Omental fat pad (tissue), 4 donors: ENCODE data around the gene HOMER2. TPM values are rescaled to one million over a fixed set of nuclear protein-coding genes. Genes with fewer than 3 reads are reported as not detected.
"Not testable (repeated sequence)": the region's sequence is repeated elsewhere in the genome, so short reads cannot be mapped to it uniquely, and the experiment has no call there.

Experiments
- ATAC-seq: fragments of 150-250 bp; one replicate; pipeline ENCODE4 v1.9.1; 2016; ENCODE audit warnings: mild to moderate bottlenecking, moderate library complexity; ENCODE audit not compliant: low FRiP score
- DNase-seq: peaks from one replicate; pipeline ENCODE4 v3.0.0-alpha.2; 2019; ENCODE audit warnings: low spot score
- CTCF ChIP-seq, 3 donors: fragments of 450-650 bp; IDR thresholded peaks; one replicate each; pipeline ENCODE4 v1.5.1; 2016 to 2017; ENCODE audit warnings: antibody characterized with exemption in 3 of 3, mild to moderate bottlenecking in 3 of 3, moderate library complexity in 2 of 3
- total RNA-seq, 4 donors: library from RNA; depleted of rRNA; stranded (reverse); fragments of >200 nt; gene quantifications; one replicate each; pipeline ENCODE4 v1.1.0, GENCODE V29; 2016

HOMER2 gene
- total RNA-seq, 4 donors from 2014 or later = 4.0 to 7.1 (median 4.7) TPM

GRCh38 chr15:82943176-82943575, 9.3 kb downstream of the HOMER2 start:
- ATAC-seq = no peak
- DNase-seq = no peak

GRCh38 chr15:82942691-82943090, 9.8 kb downstream of the HOMER2 start:
- TF ChIP-seq CTCF (IDR thresholded peaks at IDR 0.05) = no peak
- DNase-seq (no peak), ATAC-seq (no peak)

More at GRCh38 chr15:82943176-82943575, 9.3 kb downstream of the HOMER2 start:
- TF ChIP-seq CTCF (IDR thresholded peaks at IDR 0.05) = no peak

GRCh38 chr15:82939678-82940077, 12.8 kb downstream of the HOMER2 start:
- not testable (repeated sequence) for ATAC-seq, DNase-seq

GRCh38 chr15:82937712-82938058, 14.8 kb downstream of the HOMER2 start:
- TF ChIP-seq CTCF (IDR thresholded peaks at IDR 0.05) = no peak
- DNase-seq (no peak), ATAC-seq (no peak)

- DNase-seq = no peak
- ATAC-seq = no peak
- TF ChIP-seq CTCF (IDR thresholded peaks at IDR 0.05) = no peak
Measured at GRCh38 chr15:82936966-82937711, 15.4 kb downstream of the HOMER2 start.

- ATAC-seq (no peak), DNase-seq (no peak)
- TF ChIP-seq CTCF (IDR thresholded peaks at IDR 0.05) = no peak
Measured at GRCh38 chr15:82935382-82935781, 17.1 kb downstream of the HOMER2 start.

GRCh38 chr15:82934100-82934880, 18.2 kb downstream of the HOMER2 start:
- DNase-seq (no peak), ATAC-seq (no peak)
- TF ChIP-seq CTCF (IDR thresholded peaks at IDR 0.05) = no peak
